ENCODE results near the gene C4orf33.

C4orf33 gene

DNA sequence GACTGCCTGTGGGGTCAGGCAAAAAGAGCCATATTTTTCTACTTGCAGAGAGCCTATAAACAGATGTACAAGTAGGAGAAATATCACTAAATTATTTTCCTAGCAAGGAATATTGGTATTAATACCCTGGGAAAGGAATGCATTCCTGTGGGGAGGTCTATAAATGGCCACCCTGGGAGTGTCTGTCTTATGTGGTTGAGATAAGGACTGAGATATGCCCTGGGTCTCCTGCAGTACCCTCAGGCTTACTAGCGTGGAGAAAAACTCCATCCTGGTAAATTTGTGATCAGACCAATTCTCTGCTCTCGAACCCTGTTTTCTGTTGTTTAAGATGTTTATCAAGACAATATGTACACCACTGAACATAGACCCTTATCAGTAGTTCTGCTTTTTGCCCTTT, 35.4 kb downstream of the C4orf33 start:
- no peak for DNase-seq

DNA sequence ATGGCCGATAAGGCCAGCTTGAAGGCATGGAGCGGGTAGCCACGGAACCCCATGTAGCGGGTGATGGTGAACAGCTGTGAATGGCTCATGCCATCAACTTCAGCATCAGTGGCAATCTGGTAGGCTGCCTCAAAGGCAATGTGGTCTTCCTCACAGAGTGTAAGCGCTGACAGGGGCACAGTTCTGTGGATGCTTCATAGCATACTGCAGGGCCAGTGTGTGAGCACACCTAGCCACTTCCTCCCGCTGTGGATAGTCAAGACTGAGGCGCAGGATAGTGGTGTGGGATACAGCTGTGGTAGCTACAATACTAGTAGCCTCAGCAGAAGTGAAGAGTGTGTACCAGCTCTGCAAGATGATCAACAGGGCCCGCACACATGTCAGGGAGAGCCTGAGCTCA, 40.5 kb downstream of the C4orf33 start:
- no peak for DNase-seq

DNA sequence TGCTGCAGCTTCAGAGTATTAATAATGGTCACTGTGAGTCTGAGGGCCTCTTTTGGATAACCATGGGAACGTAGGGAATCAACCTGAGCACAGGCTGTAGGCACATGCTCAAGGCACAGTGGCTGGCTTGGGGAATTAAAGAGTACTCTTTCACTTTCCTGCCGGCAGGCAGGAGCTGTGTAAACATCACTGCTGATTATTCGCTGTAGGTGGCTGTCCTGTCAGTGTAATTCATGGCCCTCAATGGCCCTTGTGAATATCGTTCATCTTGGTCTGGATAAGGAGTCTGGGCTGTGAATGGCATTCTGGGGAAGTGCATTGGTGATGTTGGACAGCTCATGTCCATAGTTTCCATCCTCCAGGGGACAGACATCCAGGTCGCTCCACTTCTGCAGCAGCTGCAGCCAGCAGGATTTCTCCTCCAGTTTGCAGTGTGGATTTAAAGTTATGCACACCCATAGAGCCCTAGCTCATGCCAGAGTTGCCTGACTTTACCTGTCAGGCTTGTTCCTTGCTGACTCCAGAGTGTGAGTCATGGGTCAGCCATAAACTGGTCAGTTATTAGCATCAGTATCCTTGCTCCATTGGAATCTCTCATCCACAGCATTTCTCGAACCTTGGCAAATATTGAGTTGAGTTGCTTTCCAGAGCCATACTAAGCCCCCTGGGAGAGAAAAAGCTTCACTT, 43.0 kb downstream of the C4orf33 start:
- no peak for DNase-seq

GRCh38 chr4:129140521-129140920, 44.6 kb downstream of the C4orf33 start:
- no peak for DNase-seq

GRCh38 chr4:129143359-129143758, 47.4 kb downstream of the C4orf33 start:
- DNase-seq = no peak

- no peak for DNase-seq
These were observed 48.8 kb downstream of the C4orf33 start for GRCh38 chr4:129144755-129145206.

GRCh38 chr4:129145222-129145730, 49.3 kb downstream of the C4orf33 start:
- DNase-seq = no peak

- no peak for DNase-seq
These were observed 50.7 kb downstream of the C4orf33 start for GRCh38 chr4:129146639-129147038.

- no peak for DNase-seq
These were observed 52.9 kb downstream of the C4orf33 start for GRCh38 chr4:129148892-129149291.

DNA sequence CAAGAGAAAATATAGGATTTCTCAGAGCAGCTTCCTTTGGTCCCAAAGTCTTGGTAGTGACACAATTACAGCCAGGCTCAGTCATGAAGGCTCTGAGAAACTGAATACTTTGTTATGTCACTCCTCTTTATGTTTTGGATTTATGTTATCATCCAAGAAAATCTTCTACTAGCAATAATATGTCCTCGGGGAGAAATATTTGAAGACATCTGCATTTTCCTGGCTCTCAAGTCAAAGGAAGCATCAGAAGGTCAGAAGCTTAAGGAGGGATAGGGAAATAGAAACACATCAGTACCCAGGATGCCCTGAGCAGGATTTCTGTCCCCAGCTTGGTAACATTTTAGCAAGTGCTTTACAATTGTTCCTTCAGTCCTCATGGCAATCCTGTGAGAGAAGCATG, 54.0 kb downstream of the C4orf33 start:
- no peak for DNase-seq

GRCh38 chr4:129152350-129152749, 56.4 kb downstream of the C4orf33 start:
- DNase-seq = no peak

- no peak for DNase-seq
These were observed 57.7 kb downstream of the C4orf33 start for GRCh38 chr4:129153700-129154099.

GRCh38 chr4:129162450-129162849, 66.5 kb downstream of the C4orf33 start:
- no peak for DNase-seq

- DNase-seq = no peak
These were observed 67.5 kb downstream of the C4orf33 start for GRCh38 chr4:129163427-129163826.

DNA sequence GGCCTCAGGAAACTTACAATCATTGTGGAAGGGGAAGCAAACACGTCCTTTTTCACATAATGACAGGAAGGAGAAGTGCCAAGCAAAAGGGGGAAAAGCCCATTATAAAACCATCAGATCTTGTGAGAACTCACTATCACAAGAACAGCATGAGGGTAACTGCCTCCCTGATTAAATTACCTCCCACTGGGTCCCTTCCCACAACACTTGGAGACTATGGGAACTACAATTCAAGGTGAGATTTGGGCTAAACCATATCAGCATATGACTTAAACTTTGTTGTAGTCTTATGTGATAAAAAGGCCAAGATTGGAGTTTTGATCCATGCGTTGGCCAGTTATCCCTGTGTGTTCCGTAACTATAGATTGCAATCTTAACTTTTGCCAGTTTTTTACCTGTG, 68.3 kb downstream of the C4orf33 start:
- no peak for DNase-seq
